ENCODE data around the gene WDR33.
"Not testable (repeated sequence)": the region's sequence is repeated elsewhere in the genome, so short reads cannot be mapped to it uniquely, and the experiment has no call there.

WDR33 gene

DNA sequence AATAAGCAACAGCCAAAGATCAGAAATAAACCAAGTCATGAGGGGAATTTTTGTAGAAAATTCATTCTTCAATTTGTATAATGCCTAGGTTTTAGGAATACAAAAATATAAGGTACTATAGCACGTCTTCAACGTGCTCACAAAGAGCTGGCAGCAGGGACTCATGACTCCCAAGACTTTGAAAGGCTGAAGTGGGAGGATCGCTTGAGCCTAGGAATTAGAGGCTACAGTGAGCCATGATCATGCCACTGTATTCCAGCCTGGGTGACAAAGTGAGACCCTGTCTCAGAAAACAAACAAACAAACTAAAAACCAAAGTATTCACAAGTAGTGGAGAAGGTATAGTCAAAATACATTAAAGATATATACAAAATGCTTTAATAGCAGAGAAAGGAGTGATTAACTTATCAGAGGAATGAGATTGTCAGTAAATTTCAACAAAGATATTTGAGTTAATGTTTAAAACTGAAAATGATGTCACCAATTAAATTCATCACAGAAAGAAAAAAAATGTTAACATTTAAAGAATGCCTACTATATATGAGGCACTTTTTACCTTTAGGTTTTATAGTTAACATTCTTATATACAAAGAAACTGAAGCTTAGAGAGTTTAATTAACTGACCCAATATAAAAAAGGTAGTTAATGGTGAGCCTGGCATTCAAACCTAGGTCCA lies 3.2 kb downstream of the WDR33 start:
- no peak for DNase-seq

DNA sequence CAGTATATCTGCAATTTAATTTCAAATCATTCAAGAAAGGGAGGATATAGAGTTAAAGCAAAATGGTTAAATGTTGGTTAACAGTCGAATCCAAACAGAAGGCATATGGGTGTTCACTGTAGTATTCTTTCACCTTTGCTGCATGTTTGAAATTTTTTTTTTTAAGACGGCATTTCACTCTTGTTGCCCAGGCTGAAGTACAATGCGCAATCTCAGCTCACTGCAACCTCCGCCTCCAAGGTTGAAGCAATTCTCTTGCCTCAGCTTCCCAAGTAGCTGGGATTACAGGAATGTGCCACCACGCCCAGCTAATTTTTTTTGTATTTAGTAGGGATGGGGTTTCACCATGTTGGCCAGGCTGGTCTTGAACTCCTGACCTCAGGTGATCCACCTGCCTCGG lies 4.1 kb downstream of the WDR33 start:
- not testable (repeated sequence) for DNase-seq

DNA sequence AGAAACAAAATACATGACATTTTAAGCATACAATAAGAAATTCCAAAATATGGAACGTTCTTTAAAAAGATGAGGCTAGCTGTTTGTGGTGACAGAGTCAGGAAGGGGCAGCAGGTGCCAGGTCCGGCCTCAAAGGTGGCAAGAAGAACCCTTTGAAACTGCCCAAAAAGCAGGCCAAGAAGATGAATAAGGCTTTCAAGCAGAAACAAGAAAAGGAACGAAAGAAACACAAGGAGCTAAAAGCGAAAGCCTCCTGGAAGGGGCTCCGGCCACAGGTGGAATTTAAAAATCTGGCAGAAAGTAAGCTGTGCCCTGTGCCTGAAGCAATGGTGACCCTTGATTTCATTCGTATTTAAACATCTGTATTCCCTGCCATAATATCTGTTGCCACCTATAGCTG lies 5.5 kb downstream of the WDR33 start:
- DNase-seq: no peak

DNA sequence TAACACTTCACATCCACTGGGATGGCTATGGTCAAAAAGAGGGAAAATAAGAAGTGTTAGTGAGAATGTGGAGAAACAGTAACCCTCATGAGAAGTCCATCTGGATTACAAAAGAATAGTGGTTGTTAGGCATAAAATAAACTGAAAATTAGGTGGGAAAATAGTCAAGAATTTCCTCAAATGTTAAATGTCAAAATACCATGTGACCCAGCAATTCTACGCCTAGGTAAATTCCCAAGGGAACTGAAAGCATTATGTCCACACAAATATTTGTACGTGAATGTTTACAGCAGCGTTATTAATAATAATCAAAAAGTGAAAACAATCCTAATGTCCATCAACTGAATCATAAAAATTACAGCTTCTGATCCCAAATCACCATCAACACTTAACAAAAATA lies 11.0 kb downstream of the WDR33 start:
- DNase-seq: no peak

DNA sequence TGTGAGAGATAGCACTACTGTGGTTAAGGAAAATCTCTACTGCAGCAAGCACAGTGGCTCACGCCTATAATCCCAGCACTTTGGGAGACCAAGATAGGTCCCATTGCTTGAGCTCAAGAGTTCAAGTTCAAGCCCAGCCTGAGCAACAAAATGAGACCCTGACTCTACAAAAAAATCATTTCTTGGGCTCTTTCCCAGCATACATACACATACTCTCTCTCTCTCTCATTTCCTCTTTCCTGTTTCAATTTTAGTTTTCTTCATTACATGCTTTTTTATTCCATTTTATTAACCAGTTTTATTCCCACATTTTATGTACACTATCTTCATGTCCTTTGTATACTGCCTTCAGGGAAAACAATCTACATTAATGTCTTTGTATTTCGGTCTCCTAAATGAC lies 14.6 kb downstream of the WDR33 start:
- no peak for DNase-seq

DNA sequence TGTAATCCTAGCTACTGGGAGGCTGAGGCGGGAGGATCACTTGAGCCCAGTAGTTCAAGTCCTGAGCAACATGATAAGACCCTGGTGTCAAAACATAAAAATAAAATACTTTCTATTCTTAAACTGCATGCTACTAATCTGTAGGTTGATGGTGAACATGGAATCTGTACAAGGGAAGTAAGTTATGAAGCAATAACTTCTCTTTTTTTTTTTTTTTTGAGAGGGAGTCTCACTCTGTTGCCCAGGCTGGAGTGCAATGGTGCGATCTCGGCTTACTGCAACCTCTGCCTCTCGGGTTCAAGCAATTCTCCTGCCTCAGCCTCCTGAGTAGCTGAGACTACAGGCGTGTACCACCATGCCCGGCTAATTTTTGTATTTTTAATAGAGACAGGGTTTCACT lies 16.1 kb downstream of the WDR33 start:
- DNase-seq: not testable (repeated sequence)

DNA sequence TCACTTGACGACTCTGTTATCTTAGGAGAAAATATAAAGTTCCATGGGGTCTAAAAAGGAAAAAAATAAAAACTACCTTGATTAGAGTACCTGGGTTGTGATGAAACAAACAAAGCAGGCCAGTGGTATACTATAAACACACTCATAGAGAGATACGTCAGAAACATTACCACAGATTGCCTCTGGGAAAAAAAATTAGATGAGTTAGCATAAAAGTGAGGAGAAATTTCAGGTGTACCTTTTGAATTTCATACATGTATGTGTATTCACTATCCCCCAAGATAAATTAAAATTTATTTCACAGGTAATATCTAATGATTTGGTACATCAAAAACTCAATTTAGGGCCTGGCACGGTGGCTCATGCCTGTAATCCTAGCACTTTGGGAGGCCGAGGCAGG lies 18.2 kb downstream of the WDR33 start:
- DNase-seq: no peak

DNA sequence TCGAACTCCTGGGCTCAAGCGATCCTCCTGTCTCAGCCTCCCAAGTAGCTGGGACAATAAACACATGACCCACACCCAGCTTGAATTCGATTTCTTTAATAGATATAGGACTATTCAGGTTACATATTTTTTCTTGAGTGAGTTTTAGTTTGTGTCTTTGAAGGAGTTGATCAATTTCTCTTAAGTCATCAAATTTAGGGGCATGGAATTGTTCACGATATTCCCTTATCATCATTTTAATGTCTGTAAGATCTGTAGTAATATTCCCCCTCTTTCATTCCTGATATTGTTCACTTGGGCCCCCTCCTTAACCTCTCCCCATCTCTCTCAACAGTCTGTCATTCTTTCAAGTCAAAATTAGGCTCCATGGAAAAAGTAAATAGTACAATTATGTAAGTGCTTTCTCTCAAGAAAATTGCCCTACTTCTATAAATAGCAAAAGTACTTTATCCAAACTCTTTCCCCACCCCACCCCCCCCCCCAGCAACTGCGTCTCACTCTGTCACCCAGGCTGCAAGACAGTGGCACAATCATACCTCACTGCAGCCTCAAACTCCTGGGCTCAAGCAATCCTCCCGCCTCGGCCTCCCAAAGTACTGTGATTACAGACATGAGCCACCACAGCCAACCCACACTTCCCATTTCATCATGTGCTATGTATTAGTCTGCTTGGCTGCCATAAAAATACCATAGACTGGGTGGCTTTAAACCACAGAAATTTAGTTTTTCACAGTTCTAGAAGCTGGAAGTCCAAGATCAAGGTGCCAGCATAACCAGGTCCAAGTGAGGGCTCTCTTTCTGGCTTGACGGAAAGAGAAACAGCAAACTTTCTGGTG lies 20.1 kb downstream of the WDR33 start:
- DNase-seq: no peak

DNA sequence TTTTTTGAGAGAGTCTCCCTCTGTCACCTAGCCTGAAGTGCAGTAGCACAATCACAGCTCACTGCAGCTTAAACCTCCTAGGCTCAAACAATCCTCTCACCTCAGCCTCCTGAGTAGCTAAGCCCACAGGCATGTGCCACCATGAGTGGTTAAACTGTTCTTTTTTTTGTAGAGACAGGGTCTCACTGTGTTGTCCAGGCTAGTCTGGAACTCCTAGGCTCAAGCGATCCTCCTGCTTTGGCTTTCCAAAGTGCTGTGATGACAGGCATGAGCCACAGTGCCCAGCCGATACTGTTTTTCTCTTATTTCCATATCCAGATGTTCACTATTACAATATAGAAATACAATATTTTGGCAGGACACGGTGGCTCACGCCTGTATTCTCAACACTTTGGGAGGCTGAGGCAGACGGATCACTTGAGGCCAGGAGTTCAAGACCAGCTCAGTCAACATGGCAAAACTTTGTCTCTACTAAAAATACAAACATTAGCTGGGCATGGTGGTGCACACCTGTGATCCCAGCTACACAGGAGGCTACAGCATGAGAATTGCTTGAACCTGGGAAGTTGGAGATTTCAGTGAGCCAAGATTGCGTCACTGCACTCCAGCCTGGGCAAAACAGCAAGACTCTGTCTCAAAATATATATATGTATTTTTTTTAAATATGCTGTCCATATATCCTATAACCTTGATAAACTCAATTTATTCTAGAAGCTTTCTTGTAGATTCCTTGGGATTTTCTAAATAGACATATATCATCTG lies 24.7 kb downstream of the WDR33 start:
- no peak for DNase-seq

DNA sequence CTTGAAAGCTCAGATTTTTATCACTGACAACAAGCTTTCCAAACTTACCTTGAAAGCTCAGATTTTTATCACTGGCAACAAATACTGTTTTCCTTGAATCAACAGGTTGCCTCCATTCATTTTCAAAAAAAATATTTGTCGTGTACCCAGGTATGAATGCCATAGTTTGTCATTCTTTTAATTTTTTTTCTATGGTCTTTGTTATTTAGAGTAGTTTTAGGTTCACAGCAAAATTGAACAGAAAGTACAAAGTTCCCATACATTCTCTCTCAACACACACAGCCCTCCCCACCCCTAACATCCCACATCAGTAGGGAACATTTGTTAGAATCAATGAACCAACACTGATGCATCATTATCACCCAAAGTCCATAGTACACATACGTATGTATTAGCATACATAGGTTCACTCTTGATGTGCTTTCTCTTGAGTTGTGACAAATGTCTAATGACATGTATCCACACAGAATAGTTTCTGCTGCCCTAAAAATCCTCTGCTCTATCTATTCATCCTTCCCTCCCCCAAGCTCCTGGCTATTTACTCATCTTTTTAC lies 25.9 kb downstream of the WDR33 start:
- DNase-seq: no peak

DNA sequence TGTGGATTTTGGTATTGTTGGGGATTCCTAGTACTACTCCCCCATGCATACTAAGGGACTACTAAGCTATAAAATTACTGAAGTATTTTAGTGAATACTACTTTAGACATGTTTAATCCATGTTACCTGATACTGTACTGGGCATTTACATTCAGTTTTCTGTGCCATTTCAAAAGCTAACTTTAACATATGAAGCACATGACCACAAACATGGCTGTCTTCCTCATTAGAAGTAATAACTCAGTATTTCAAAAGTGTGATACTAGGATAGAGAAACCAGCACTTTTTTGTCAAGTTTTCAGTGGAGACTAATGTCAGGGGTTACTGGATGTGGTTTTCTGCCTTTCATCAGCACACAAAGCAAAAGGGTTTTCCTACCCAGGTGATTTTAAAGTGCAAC lies 27.9 kb downstream of the WDR33 start:
- DNase-seq: no peak

DNA sequence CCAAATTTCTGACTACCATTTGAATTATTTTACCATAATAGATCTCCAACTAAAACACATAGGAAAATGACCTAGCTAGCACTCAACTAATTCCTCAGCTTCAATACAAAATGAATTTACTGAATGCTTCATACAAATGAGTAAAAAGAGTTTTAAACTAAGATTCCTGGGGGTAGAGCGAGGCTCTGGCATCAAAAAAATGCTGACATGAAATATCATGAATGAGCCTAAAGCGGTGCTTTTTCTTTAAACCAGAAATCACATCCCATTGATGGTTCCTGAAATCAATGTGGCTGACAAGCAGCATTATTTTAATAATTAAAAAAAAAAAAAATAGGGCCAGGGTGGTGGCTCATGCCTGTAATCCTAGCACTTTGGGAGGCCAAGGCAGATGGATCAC lies 32.1 kb downstream of the WDR33 start:
- DNase-seq: no peak

DNA sequence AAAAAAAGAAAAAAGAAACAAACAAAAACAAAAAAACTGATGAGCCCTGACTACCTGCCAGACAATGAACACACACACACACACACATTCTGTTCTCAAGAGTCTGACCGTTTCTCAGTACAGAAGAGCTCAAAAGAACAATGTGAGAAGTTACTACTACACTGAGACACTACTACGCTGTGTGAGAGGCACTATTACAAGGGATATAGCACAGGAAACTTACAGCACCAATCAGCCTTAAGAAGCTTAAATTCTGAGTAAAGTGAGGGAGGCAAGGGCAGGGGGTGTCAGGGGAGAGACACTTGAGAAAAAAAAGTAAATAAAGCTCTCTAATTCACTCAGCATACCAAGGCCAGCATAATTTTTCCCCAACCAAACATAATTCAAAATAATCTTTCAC lies 32.5 kb downstream of the WDR33 start:
- no peak for DNase-seq

DNA sequence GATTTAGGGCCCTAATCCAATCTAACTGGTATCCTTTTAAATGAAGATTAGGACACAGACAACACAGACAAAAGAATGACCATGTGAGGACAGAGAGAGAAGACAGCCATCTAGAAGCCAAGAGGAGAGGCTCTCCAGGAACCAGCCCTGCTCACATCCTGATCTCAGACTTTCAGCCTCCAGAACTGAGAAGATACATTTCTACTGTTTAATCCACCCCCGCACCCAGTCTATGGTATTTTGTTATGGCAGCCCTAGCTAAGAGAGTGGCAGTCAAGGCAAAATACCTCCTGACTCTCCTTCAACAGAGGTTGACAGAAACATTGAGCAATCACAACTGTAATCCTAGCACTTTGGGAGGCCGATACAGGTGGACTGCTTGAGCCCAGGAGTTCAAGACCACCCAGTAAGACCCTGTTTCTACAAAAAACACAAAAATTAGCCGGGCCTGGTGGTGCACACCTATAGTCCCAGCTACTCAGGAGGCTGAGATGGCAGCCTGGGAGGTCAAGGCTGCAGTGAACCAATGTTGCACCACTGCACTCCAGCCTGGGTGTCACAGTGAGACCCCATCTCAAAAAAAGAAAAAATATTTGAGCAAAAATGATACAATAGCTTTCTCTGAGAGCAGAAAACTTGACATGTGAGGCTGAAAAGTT lies 34.7 kb downstream of the WDR33 start:
- no peak for DNase-seq

DNA sequence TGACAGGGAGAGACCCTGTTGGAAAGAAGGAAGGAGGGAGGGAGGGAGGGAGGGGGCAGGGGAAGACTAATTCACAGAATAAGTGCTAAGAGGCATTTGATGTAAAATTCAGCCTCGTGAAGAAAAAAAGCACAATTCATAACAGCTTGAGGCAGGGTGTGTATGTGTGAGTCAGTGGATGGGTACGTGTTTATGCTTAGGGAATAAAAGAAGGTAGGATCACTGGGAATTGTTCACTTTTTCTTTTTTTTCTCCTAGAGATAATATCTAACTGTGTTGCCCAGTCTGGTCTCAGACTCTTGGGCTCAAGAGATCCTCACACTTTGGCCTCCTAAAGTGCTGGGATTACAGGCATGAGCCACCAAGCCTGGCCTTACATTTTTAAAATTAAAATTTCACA lies 39.2 kb downstream of the WDR33 start:
- DNase-seq: no peak

DNA sequence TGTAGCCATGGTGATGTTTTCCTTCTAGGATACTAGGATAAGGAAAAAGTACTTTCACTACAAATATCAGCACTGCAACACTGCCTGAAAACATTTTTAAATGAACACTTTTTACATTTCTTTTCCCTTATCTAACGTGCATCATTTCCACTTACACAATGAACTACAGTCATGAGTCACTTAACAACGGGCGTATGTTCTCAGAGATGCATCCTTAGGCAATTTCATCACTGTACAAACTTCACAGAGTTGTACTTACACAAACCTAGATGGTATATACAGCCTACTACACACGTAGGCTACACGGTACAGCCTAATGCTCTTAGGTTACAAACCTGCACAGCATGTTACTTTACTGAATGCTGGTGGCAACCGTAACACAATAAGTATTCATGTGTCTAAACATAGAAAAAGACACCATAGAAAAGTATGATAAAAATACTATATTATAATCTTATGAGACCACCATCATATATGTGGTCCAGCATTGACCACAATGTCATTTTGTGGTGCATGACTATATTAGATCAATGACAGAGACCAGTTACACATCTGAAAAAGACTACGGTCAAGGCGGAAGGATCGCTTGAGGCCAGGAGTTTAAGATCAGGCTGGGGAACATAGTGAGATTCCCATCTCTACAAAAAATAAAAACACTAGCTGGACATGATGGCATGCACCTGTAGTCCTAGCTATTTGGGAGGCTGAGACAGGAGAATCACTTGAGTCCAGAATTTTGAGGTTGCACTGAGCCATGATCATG lies 39.8 kb downstream of the WDR33 start:
- DNase-seq: no peak

DNA sequence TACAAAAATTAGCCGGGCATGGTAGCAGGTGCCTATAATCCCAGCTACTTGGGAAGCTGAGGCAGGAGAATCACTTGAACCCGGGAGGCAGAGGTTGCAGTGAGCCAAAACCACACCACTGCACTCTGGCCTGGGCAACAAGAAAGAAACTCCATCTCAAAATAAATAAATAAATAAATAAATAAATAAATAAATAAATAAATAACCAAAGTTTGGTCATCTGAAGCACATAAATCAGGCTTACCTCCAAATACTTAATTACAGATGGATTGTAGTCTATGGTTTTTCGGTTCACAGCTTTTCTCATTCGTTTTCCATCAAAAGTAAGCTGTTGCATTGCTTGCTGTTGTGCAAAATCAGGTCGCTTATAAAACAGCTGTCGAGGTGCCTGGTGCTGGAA lies 40.4 kb downstream of the WDR33 start:
- not testable (repeated sequence) for DNase-seq

DNA sequence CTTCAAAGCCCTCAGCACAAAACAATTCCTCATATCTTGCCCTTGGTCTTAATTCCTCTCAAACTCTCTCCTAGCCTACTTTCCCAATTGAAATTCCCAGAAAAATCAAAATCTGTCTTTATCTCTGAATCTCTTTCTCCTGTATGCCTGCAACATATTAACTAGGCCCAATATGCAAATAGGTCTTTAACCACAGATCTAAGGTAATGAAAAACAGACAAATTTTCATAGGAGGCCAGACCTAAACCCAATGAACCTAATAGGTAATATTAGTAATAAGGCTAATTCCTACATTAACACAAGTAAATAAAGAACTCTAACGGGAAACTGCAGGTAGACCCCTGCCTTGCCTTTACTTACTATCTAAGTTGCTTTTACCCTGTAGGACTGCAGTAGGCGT lies 41.4 kb downstream of the WDR33 start:
- DNase-seq: no peak

DNA sequence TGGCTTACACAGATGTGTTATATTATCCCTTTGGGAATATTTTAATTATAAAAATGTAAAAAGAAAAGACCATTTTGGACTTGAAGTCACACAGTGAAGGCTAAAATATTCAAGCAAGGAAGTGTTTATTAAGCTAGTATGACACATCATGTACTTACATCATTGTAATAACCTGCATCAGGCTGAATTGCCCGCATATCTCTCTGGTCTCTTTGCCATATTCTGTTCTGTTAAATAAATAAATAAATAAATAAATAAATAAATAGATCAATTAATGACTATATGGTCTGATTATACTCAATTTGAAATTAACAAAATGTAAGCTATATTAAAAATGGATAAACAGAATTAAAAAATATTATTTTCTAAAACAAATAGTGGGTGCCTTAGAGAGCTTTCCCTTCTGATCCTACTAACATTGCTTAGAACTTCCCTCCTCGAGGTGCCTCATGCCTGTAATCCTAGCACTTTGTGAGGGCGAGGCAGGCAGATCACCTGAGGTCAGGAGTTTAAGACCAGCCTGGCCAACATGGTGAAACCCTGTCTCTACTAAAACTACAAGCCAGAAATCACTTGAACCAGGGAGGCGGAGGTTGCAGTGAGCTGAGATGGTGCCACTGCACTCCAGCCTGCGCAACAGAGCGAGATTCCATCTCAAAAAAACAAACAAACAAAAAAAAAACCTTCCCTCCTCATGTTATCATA lies 42.0 kb downstream of the WDR33 start:
- DNase-seq: no peak

DNA sequence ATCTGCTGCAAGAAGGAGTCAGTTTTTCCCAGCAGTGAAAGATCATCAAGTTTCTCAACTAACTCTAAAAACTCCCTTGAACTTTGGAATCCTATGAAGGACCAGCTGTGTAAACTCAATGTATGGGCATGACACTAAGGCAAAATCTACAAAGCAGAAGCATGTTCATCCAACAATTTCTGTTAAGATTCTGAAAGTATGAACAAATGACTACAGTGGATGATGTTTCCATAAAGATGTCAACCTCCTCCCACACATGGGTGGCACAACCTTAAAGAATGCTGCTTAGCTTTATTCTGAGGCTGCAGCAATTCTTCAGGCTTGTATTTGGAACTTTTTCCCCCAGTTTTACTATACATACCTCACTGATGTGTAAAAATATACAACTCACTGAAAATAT lies 47.2 kb downstream of the WDR33 start:
- no peak for DNase-seq

DNA sequence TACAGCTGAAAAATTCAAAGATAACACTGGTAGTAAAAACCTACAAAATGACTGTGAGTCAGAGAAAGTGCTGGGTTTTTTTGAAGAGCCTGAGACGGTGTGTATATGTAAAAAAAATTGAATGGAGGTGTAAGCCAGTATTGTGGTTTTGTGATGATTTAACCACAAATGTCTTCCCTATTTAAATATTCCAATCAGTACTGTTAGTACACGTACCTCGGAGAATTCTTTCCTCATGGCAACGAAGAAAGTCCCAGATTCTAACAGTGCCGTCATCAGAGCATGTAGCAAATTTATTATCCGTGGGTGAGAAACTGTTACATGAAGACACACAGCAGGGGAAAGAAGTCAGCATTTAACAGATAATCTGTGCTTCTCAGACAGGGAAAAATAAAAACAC lies 48.1 kb downstream of the WDR33 start:
- no peak for DNase-seq

DNA sequence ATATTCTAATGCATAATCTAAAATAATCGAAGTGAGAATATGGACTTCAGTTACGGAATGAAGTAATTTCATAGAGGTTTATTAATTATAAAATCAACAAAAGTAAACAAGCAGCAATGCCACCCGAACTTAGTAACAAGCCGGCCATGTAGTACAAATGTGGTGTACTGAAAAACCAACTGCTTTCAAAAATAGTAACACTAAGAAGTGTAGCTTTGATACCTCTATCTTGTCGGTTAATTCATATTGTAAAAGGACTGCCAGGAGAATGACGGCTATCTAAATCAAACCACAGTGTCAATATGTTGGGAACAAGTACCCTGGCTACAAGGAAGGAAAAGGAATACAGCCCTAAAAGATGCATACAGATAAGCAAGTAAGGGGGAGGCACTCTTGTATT lies 48.5 kb downstream of the WDR33 start:
- no peak for DNase-seq
